Fibroblast of the conjunctiva (primary cell): Measurements from ENCODE around the gene LPAR1.
A peak's percentile ranks its signal among the peaks of the same experiment; 100 is the strongest.
"Not testable (repeated sequence)": the region's sequence is repeated elsewhere in the genome, so short reads cannot be mapped to it uniquely, and the experiment has no call there.

Experiments
- DNase-seq: peaks from one replicate; pipeline ENCODE4 v3.0.0-alpha.2; 2010; ENCODE audit warnings: low read depth

Gene LPAR1

GRCh38 chr9:111038331-111039230, at the start of gene LPAR1:
Gene LPAR1, minus strand, starts transcription at chr9:111038470. Its CDS starts 66,353 bp downstream, at chr9:110972117.
- DNase-seq: peak; percentile 54

DNA sequence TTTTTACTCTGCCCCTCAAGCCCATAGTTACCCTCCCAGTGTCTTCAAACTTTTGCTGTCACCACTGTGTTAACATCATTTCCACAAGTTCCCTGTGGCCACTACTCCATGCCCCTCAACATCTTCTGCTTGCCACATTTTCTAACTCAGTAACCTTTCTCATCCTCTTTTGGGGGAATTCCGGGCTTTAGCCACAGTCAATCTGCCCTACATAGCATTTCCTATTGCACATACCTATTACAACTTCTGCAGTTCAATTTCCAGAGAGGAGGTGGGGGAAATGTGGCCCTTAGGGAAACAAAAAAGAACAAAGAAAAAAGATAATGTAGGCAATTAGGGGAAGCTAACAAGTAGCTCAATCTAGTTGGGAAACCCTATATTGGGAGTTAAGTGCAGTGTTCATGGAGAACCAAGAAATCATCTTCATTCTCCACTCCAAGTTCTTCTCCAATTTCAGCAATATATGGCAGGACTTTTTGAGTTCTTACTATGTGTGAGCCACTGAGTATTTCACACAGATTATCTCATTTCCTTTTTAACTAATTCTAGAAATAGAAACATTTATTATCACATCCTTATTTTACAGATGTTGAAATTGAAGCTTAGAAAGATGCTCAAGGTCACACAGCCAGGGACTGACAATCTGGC, 40.2 kb upstream of the LPAR1 start:
- no peak for DNase-seq

DNA sequence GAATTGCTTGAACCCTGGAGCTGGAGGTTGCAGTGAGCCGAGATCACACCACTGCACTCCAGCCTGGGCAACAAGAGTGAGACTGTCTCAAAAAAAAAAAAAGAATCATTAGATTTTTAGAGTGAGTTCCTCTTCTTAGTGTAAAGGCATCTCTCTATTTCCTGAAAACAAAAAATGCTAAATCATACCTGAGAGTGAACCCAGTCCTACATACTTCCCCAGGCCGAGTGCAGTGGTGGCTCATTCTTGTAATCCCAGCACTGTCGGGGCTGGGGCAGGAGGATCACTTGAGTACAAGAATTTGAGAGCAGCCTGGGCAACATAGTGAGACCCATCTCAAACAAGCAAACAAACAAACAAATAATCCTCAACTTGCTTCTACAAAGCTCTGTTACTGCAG, 38.2 kb upstream of the LPAR1 start:
- DNase-seq: no peak

GRCh38 chr9:111076042-111076441, 37.8 kb upstream of the LPAR1 start:
- no peak for DNase-seq

GRCh38 chr9:111074395-111074794, 36.1 kb upstream of the LPAR1 start:
- no peak for DNase-seq

GRCh38 chr9:111069183-111069582, 30.9 kb upstream of the LPAR1 start:
- DNase-seq: no peak

- peak; percentile 57 for DNase-seq
Measured at GRCh38 chr9:111068771-111069170, 30.5 kb upstream of the LPAR1 start.

GRCh38 chr9:111068383-111068730, 30.1 kb upstream of the LPAR1 start:
- peak; percentile 32 for DNase-seq

- DNase-seq: peak; percentile 70
Measured at GRCh38 chr9:111066468-111066867, 28.2 kb upstream of the LPAR1 start.

DNA sequence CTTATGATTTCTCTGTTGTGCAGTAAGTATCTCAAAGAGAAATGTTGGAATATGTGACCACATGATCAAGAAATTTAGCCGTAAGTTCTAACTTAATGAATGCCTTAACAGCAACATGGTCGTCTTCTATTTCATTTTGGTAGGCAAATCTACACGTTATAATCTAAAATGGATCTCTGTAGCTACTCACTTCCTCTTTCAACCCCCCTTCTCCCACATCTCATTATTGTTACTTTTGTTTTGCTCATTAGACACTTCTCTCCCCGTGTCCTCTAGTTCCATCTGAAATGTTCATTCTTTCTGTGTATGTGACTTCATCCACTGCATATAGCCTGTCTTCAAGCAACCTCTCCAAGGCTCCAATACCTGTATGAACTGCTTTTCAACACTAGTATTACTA, 27.1 kb upstream of the LPAR1 start:
- DNase-seq: no peak

GRCh38 chr9:111064160-111064837, 26.0 kb upstream of the LPAR1 start:
- no peak for DNase-seq

DNA sequence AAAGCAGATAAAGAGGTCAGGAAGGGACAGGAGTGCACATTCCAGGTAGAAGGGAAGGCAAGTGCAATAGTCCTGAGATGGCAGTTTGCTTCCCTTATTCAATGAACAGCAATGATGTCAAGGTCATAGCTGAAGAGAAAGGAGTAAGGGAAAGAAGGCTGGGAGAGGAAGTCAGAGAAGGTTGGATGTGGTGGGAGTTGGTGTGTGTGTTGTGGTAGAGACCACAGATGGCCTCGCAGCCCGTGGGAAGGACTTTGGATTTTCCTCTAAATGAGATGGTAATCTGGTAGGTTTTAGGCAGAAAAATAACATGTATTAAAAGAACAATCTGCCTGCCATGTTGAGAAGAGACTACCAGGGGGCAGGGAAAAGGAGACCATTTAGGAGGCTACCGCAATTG, 25.1 kb upstream of the LPAR1 start:
- DNase-seq: no peak

DNA sequence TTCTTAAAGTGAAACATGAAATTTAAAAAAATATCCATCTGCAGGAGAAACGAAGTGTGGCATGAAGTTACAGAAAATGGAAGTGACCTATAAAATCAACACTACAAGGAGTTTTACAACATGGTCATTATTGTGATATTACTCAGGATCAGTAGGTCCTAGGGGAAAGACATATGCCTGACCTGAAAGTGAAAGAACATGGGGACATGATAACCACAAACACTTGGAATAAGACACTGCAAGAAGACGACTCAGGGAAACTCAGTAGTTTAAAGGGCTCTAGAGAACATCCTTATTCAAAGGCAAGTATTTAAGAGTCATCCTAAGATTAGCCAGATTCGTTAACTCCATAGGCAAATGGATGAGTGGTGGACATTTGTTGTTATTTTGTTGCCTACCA, 19.9 kb upstream of the LPAR1 start:
- no peak for DNase-seq

DNA sequence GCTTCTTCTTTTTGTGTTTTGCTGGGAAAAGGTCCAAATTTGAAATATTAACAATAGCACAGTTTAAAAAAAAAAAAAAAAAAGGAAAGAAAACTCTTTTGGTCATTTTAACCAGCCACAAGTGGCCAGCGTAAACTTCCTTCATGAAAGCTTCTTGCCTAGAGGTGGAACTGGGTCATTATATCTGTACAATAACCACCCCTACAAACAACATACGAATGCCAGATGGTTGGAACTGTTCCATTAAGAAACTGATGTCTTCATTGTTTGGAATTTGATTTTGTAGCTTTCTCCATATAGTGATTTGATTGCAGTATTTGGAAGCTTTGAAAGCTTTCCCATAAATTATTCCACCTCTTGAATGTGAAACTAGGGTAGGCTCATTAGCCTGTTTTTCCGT, 18.3 kb upstream of the LPAR1 start:
- peak; percentile 86 for DNase-seq

DNA sequence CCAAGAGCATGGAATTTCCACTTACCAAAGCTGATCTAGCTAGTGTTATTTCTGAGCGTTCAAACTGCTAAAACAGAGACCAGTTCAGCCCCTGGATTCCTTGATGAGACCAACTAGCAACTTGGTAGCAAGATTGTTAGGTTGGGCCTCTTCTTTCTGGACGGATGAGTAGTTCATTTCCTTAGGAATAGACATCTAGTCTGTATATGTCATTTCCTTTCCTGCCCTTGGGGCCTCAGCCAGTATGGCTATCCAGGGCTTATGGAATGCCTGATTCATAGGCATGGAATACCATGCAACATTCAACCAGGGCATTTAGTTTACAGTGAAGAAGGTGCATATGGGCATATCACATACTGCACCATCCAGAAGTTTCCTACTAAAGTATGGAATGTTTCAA, 14.5 kb upstream of the LPAR1 start:
- DNase-seq: no peak

- no peak for DNase-seq
Measured at GRCh38 chr9:111051400-111051799, 13.1 kb upstream of the LPAR1 start.

GRCh38 chr9:111050819-111051218, 12.5 kb upstream of the LPAR1 start:
- DNase-seq: no peak

DNA sequence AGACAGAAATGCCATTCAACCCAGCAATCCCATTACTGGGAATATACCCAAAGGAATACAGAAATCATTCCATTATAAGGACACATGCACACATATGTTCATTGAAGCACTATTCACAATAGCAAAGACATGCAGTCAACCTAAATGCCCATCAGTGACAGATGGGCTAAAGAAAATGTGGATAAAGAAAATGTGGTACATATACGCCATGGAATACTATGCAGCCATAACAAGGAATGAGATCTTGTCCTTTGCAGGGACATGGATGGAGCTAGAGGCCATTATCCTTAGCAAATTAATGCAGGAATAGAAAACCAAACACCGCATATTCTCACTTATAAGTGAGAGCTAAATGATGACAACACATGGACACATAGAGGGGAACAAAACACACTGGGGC, 9.0 kb upstream of the LPAR1 start:
- DNase-seq: not testable (repeated sequence)

DNA sequence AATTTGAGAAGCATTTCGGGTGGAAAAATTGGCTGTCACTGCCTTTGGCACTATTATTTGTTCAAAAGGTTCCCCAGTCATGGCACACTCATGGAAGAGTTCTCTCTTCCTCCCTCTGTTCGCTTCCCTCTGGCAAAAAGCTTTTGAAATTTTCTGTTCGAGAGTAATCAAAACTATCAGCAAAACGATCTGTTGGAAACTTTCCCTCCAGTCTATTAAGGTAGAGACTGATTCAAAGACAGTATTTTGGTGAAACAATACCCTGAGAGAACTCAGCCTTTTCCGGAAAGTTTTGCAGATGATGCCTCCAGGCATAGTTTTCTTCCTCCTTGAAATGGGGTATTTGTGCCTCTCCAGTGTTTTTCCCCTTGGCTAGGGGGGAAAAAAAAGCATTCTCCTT, 3.6 kb upstream of the LPAR1 start:
- DNase-seq: no peak

GRCh38 chr9:111040494-111040893, 2.2 kb upstream of the LPAR1 start:
- DNase-seq: no peak

DNA sequence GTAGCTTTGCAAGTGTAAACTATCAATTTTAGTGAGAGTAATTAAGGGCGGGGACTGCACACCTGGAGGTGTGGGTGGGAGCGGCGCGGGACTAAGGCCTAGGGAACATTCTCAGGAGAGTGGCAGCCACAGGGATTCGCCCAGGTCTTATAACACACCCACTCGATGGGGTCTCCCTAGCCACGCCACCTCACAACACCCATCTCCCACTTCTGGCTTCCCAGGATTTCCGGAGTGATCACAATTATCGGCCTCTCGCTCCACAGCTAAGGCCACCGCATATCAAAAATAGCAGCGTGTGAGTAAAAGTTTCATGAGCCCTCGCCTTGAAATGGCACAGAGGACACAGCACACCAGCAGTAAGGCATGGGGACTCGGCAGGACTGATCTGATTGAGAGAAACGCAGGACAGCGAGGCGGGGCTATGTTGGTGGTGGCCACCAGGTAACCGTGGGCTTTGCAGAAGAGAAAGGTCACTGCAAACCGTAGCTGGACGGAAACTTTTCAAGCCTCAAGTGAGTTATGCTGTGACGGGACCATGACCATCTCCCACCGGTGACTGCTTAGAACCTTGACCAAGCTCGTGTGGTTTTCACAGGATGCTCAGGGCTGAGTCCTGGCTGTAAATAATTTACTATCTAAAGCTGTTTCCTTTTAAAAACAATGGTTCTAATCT, 1.1 kb upstream of the LPAR1 start:
- no peak for DNase-seq

GRCh38 chr9:111037708-111038330, 451 bp downstream of the LPAR1 start:
- DNase-seq: no peak
